ENCODE measurements around the gene CNTRL.

GRCh38 chr9:121192959-121193640 is 118.3 kb downstream of the CNTRL start:
- TF ChIP-seq YY1 (IDR thresholded peaks at IDR 0.05) (no peak), FOXA1 (IDR thresholded peaks at IDR 0.05) (no peak)

Measured in liver (tissue), 1 donor.